K562 (cell line): ENCODE results near the gene IL17RC. TPM values are rescaled to one million over a fixed set of nuclear protein-coding genes. Genes with fewer than 3 reads are reported as not detected.

Experiments
- SMARCC2 ChIP-seq: fragments of 450-650 bp; IDR thresholded peaks from 2 replicates; pipeline ENCODE4 v1.6.1; 2017; ENCODE audit warnings: antibody characterized with exemption, moderate library complexity, mild to moderate bottlenecking, low read depth
- ZBTB40 ChIP-seq, 2 experiments: fragments of 450-650 bp in 1 of 2; sonication (generic) in 1 of 2; formaldehyde crosslinking in 1 of 2; IDR thresholded peaks; 2 replicates each; pipeline versions ENCODE4 v1.7.1 to v1.9.0; 2016 to 2022; ENCODE audit warnings: inconsistent platforms in 1 of 2, mild to moderate bottlenecking in 1 of 2, missing genetic modification reagents in 1 of 2
- ZMIZ1 ChIP-seq, 2 experiments: fragments of 150-350 bp in 1 of 2; IDR thresholded peaks; 2 replicates each; pipeline ENCODE4 v1.6.1; 2012 to 2016; ENCODE audit warnings: low read depth in 2 of 2, low read length in 2 of 2, mild to moderate bottlenecking in 1 of 2, moderate library complexity in 1 of 2
- ZNF232 ChIP-seq: sonication (generic); formaldehyde crosslinking; IDR thresholded peaks from 2 replicates; pipeline ENCODE4 v1.8.0; 2022; ENCODE audit warnings: mild to moderate bottlenecking, missing genetic modification reagents
- ZNF518B ChIP-seq: fragments of 250-450 bp; sonication (Bioruptor Pico); IDR thresholded peaks from 2 replicates; pipeline ENCODE4 v1.5.0; 2021; ENCODE audit warnings: mild to moderate bottlenecking, moderate library complexity
- ZNF740 ChIP-seq, 3 experiments: fragments of 200-800 bp in 1 of 3; sonication (Bioruptor generic) in 1 of 3; sonication (generic) in 1 of 3; formaldehyde crosslinking in 1 of 3; IDR thresholded peaks; 2 replicates each; pipeline versions ENCODE4 v1.6.1 to v1.8.0; 2016 to 2022; ENCODE audit warnings: mild to moderate bottlenecking in 2 of 3, missing compliant biosample characterization in 2 of 3, missing genetic modification characterization in 2 of 3, missing genetic modification reagents in 1 of 3
- polyA plus RNA-seq, 8 experiments: library from polyadenylated mRNA; depleted of rRNA in 4 of 8; stranded (reverse) in 5 of 8; unstranded in 3 of 8; fragments of >200 nt; fragmentation: Nextera tagmentation in 2 of 8; fragmentation: Illumina TruSeq in 1 of 8; extraction: Ambion mirVana in 2 of 8; extraction: Trizol in 1 of 8; gene quantifications; 2 replicates each; pipeline versions ENCODE4 v1.2.1 to v1.2.3, GENCODE V29; 2011 to 2014; ENCODE audit warnings: inconsistent platforms in 1 of 8, missing spikeins in 1 of 8
- total RNA-seq, 7 experiments: library from RNA; depleted of rRNA in 6 of 7; stranded (reverse); fragments of >200 nt in 6 of 7; fragmentation: Illumina TruSeq in 2 of 7; extraction: Trizol in 2 of 7; gene quantifications; 2 replicates each; pipeline versions ENCODE4 v1.2.1 to v1.2.3, GENCODE V29; 2011 to 2021; ENCODE audit warnings: low replicate concordance in 1 of 7

Gene IL17RC
- total and polyA plus RNA-seq, 9 of the 15 experiments (the other 6 are each of a cell fraction or from before 2014, with no cell fraction given), result 0.15 to 11.4 (median 7.1) TPM; not detected in 1

GRCh38 chr3:9916734-9917680 lies at the start of gene IL17RC (continued):
- TF ChIP-seq ZNF740 (CRISPR knock-in tag; IDR thresholded peaks at IDR 0.05), result peak; percentile 76
- TF ChIP-seq ZNF740 (tag; IDR thresholded peaks at IDR 0.05), result no peak; a peak in 1 of 4 replicates
- TF ChIP-seq ZNF518B, result no peak
- TF ChIP-seq SMARCC2, result no peak
- TF ChIP-seq ZMIZ1 (IDR thresholded peaks at IDR 0.05; ENCODE audit: low read depth in 2 of 2, low read length in 2 of 2), result no peak
- TF ChIP-seq ZNF232 (CRISPR knock-in tag), result no peak
- 0 out of 2 replicates have a peak, but pooled peaks have one; percentile 3 for TF ChIP-seq ZBTB40 (IDR thresholded peaks at IDR 0.05)
- TF ChIP-seq ZBTB40 (CRISPR knock-in tag; IDR thresholded peaks at IDR 0.05), result no peak
